Measurements from ENCODE around the gene GP5. TPM values are rescaled to one million over a fixed set of nuclear protein-coding genes. Genes with fewer than 3 reads are reported as not detected.

Gene GP5
- total RNA-seq, 2 donors from 2014 or later = 0.08 TPM; not detected in 1

DNA sequence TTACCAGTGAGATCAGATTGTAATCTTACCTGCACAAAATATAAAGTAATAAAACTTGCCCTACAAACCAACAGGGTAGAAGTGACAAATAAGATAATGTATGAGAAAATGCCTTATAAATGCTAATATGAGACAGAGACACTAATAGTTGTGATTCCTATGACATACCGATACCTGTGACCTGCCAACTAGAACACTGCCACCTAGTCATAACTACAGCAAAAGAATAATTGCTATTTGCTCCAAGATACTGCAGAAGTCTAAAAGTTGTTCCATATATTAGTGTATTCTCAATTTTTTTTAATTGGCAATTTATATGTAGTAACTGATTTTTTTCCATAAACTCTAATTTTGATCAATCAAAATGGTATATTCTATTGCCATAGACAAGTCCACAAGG, 25.3 kb upstream of the GP5 start:
- Histone ChIP-seq H3K27me3 (no peaks in the 10 kb centered on the region), H3K27ac (no peak overlapping the region), H3K9me3 (no peaks in the 10 kb centered on the region), H3K36me3 (peaks cover 50% of the 10 kb centered on the region), H3K4me3 (no peak overlapping the region), H3K4me1 (peaks cover 0 to 8% of the 10 kb centered on the region in 2 donors)
- TF ChIP-seq, protein P1, sequence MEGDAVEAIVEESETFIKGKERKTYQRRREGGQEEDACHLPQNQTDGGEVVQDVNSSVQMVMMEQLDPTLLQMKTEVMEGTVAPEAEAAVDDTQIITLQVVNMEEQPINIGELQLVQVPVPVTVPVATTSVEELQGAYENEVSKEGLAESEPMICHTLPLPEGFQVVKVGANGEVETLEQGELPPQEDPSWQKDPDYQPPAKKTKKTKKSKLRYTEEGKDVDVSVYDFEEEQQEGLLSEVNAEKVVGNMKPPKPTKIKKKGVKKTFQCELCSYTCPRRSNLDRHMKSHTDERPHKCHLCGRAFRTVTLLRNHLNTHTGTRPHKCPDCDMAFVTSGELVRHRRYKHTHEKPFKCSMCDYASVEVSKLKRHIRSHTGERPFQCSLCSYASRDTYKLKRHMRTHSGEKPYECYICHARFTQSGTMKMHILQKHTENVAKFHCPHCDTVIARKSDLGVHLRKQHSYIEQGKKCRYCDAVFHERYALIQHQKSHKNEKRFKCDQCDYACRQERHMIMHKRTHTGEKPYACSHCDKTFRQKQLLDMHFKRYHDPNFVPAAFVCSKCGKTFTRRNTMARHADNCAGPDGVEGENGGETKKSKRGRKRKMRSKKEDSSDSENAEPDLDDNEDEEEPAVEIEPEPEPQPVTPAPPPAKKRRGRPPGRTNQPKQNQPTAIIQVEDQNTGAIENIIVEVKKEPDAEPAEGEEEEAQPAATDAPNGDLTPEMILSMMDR (IDR thresholded peaks at IDR 0.05) = no peak
- no peak for DNase-seq (ENCODE audit: low spot score)

DNA sequence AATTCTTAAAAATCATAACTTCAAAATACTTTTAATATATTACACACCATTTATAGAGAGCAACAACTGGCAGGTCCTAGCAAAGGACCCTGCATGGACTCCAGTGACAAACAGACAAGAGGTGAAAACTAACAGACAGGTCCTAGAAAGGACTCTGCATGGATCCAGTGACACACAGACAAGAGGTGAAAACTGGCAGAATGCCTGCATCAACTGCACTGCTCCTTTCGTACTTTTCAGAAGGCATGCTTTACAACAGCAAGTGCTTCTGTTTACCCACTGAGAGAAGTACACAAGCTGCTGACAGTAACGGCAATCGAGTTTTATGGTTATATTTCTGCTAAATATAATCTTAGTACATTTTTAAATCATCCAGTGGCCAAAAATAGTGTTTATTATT, 24.3 kb upstream of the GP5 start:
- Histone ChIP-seq H3K27ac (no peak overlapping the region), H3K4me3 (no peak overlapping the region), H3K36me3 (peaks cover 46% of the 10 kb centered on the region), H3K27me3 (no peaks in the 10 kb centered on the region), H3K4me1 (peaks cover 0 to 8% of the 10 kb centered on the region in 2 donors), H3K9me3 (no peaks in the 10 kb centered on the region)
- TF ChIP-seq, protein P1 (IDR thresholded peaks at IDR 0.05) = no peak
- no peak for DNase-seq (ENCODE audit: low spot score)

DNA sequence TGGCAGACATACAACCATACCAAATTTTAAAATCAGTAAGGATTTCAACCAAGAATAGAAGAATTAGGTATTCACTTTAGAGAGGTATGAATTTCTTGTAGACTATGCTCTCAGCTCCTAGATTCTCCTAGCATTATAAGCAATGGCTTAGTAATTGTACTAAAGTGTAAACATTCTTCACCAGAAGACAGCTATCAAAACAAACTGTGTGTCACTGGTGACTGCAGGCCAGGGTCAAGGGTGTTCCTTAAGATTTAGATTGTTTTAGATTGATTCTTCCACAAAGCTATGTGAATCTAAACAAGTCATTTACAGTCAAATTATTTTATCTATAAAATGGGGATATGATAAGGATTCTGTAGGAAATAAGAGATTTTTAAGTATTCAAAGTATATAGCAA, 23.1 kb upstream of the GP5 start:
- no peak overlapping the region for H3K4me3 ChIP-seq
- no peaks in the 10 kb centered on the region for H3K27me3 ChIP-seq
- peaks cover 45% of the 10 kb centered on the region for H3K36me3 ChIP-seq
- no peaks in the 10 kb centered on the region for H3K9me3 ChIP-seq
- DNase-seq (ENCODE audit: low spot score) = no peak
- TF ChIP-seq, protein P1 (IDR thresholded peaks at IDR 0.05) = no peak
- peaks cover 0 to 8% of the 10 kb centered on the region in 2 donors for H3K4me1 ChIP-seq
- peak overlapping the region in 1 of 2 donors; percentile 26 for H3K27ac ChIP-seq

DNA sequence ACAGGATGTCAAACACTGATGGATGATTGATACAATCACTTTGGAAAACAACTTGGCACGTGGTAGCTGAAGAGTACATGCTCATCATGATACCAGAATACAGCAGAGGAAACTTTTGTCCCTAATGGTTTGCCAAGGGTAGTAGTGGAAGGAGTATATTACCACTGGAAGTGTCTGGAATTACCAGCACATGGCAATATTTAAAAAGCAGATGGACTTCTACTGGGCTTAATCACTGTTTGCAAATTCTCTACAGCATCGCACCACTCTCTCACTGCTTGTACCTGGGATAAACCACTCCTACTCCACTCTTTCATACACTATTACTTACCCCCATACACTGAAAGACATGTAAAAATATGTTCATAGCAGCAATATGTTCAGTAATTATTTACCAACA, 19.6 kb upstream of the GP5 start:
- Histone ChIP-seq H3K4me3 (no peak overlapping the region), H3K9me3 (no peaks in the 10 kb centered on the region), H3K27ac (no peak overlapping the region), H3K27me3 (no peaks in the 10 kb centered on the region), H3K4me1 (peaks cover 0 to 8% of the 10 kb centered on the region in 2 donors), H3K36me3 (peaks cover 31% of the 10 kb centered on the region)
- no peak for DNase-seq (ENCODE audit: low spot score)
- TF ChIP-seq, protein P1 (IDR thresholded peaks at IDR 0.05) = no peak

DNA sequence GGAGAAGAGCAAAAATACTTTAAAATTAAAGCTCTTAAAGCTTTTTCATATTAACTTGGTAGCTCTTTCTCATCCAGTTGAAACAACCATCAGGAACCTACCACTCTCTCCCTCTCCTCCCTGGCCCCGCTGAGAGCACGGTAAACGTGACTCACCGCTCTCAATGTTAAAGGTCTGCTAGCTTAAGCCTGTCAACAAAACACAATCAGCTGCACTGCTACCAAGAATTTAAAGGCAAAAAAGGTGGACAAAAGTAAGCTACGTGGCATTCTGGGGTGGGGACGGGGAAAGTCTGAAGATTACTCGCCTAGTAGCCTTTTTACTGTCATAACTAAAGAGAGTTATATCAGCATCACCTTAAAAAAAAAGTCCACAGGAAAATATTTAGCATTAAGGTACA, 8.4 kb upstream of the GP5 start:
- no peaks in the 10 kb centered on the region for H3K9me3 ChIP-seq
- TF ChIP-seq, protein P1 (IDR thresholded peaks at IDR 0.05) = no peak
- no peaks in the 10 kb centered on the region for H3K27me3 ChIP-seq
- peaks cover 35% of the 10 kb centered on the region for H3K36me3 ChIP-seq
- H3K4me3 ChIP-seq = no peak overlapping the region
- no peak for DNase-seq (ENCODE audit: low spot score)
- no peak overlapping the region for H3K27ac ChIP-seq
- no peaks in the 10 kb centered on the region for H3K4me1 ChIP-seq

DNA sequence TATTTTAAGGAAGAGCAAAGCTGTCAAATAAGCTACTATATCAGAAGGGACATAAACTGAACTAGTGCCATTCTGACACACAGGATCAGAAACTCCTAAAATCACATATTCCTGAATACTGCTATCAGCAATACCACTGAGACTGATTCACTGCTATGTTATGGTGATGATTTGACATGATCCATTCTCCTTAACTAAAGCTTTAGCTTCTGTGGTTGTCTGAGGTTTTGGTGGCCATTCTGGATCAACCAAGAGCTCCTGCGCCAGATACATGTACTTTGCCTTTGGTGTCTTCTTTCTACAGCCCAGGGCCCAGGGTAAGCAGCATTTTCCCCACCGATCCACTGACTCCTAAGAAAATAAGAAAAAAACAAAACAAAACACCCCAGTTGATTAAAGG, 6.7 kb upstream of the GP5 start:
- Histone ChIP-seq H3K4me1 (no peaks in the 10 kb centered on the region), H3K36me3 (peaks cover 35% of the 10 kb centered on the region), H3K27me3 (no peaks in the 10 kb centered on the region), H3K9me3 (no peaks in the 10 kb centered on the region), H3K4me3 (no peak overlapping the region), H3K27ac (no peak overlapping the region)
- DNase-seq (ENCODE audit: low spot score) = no peak
- TF ChIP-seq, protein P1 (IDR thresholded peaks at IDR 0.05) = no peak

Measured in right atrium auricular region (tissue), 2 donors.